ENCODE data around the gene WSCD2. TPM values are rescaled to one million over a fixed set of nuclear protein-coding genes. Genes with fewer than 3 reads are reported as not detected.

The WSCD2 gene
- total RNA-seq, 1 donor from 2014 or later: 0.40 TPM

DNA sequence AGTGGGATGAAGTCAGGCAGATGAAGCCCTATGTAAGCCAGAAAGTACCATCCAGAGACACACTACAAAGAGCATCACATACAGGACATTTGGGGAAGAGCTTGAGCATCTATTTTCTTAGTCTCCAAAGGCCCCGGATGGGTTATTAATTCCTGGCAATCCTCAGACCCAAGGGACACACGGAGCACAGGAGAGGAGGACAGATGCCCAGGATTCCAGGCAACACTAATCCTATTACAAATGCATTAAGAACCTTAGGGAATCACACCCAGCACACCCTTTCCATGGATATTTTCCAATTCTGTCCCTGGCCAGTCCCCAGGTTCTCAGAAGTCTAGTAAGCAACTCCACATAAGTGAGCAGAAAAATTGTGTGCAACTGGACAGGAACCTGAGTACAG lies 144.1 kb downstream of the WSCD2 start:
- intact Hi-C loops (cut with DNase I): no loop called here
- no peak for DNase-seq (ENCODE audit: low spot score)

DNA sequence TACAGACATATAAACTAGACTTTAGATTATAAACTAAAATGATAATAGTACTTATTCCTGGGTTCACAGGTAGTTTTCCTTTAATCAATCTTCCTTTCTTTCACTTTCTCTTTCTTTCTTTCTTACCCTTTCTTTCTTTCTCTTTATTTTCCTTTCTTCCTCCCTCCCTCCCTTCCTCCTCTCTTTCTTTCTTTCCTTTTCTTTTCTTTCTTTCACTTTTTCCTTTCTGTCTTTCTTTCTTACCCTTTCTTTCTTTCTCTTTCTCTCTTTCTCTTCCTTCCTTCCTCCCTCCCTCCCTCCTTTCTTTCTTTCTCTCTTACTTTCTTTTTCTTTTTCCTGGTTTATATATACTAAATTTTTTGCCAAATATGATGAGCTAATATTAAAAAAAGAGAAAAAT lies 148.5 kb downstream of the WSCD2 start:
- no peak for DNase-seq (ENCODE audit: low spot score)
- intact Hi-C loops (cut with DNase I): no loop called here

DNA sequence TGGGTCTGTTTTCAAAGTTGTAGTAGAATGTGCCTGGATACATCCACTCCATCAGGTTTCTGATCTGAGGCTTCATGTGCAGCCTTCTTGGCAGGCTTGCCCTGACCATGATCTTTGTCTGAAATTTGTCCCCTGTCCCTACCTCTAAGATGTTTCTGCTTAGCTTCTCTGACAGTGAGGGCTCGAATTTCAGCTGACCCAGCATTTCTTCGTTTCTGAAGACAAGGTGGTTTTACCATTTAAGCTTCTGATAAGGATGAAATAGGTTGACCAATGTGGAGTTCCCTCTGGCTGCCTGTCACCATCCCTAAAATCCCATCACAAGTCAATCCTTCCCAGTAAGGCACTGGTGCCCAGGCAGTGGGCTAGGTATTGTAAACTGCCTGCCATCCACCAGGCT lies 153.1 kb downstream of the WSCD2 start:
- DNase-seq (ENCODE audit: low spot score): no peak
- intact Hi-C loops (cut with DNase I): no loop called here

DNA sequence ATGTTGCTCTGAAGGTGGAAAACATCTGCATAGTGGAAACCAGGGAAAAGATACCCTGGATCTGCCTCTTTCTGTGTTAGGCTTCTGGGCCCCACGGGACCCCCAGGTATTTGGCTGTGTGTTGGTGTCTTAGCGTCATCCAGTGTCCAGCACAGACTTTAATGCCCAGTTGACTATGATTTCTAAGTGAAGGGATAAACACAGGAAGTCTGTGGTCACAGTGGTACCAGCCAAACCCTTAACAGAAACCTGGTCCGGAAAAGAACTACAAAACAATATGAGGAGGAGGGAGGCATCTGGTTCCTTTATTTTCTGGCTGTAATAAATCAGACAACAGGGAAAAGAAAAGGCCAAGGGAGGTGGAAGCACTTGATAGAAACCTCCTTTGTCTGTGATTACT lies 153.6 kb downstream of the WSCD2 start:
- DNase-seq (ENCODE audit: low spot score): no peak
- intact Hi-C loops (cut with DNase I): no loop called here

DNA sequence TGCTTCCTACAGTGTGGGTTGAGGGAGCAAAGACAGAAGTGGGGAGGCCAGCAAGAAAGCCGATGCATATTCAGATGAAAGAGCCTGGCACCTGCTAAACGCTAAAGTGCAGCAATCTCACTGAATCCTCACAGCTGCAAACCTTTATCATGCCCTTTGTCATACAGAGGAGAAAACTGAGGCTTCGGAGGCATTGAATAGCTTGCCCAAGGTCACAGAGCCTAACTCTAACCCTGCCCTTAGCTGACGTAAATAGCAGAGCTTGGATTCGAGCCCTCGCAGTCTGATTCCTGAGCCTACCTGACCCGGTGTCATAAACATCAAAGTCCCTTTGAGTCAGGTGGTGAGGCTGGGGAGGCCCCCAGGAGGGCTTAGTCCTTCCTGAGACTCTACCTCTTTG lies 155.1 kb downstream of the WSCD2 start:
- intact Hi-C loops (cut with DNase I): no loop called here

DNA sequence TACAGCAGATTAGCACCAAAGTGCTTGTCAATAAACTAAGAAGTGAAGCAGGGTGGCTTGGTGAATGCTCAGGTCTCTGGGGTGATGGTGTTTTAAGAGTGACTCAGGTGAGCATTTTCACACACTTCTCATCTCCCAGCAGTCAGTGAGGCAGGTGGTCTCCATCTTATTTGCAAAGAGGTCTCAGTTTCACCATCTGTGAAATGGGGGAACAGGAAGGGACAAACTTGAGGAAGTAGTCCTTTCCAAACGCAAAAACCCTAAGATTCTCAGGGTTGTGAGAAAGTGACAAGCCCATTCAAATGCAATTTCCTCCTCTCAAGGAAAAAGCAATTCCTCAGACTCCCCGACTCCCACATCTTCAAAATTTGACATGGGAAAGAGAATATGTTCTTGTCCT lies 155.9 kb downstream of the WSCD2 start:
- DNase-seq (ENCODE audit: low spot score): no peak
- intact Hi-C loops (cut with DNase I): no loop called here

More for the DNA sequence above, 155.1 kb downstream of the WSCD2 start:
- no peak for DNase-seq (ENCODE audit: low spot score)

DNA sequence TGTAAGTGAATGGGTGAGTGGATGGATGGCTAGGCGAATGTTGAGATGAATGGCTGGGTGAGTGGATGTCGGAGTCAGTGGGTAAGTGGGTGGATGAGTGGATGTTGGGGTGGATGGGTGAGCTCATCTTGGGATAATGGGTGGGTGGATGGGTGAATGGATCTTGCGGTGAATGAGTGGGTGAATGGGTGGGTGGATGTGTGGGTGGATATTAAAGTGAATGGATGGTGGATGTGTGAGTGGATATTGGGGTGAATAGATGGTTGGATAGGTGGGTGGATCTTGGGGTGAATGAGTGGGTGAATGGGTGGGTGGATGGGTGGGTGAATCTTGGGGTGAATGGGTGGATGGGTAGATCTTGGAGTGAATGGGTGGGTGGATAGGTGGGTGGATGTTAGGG lies 158.1 kb downstream of the WSCD2 start:
- intact Hi-C loops (cut with DNase I): no loop called here
- DNase-seq (ENCODE audit: low spot score): no peak

DNA sequence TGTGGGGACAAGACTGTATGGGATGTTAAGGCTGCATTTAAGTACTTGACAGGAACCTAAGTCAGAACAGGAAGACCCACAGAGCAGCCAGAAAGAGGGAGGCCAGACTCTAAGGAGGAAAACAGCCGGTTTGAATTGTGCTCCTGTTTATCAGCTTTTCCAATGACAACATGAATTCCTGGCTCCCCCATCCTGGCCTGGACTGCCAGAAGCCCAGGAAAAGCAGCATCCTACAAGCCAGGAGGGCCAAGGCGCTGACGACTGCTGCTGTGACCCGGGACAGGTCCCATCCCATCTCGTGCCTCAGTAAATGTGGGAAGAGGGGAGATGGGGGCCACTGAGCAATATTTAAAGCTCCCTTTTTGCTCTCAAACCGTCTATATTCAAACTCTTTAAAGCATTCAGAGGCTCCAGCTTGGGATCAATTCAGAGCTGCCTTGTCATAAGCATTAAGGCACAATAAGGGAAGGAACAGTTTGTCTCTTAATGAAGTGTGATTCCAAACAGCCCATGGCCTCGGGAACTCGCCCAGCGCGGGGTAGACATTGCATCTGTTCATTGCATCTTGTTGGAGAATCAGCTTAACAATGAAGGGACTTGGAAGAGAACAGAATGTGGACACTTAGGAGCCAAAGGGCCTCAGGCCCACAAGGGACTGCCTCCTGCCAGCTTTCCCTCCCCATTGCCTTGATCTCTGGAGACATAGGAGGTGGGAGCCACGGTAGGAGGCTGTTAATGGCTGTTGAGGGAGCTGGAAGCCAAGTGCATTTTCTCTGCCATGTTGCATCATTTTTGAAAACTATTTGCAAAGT lies 160.5 kb downstream of the WSCD2 start:
- DNase-seq (ENCODE audit: low spot score): no peak
- intact Hi-C loops (cut with DNase I): no loop called here

DNA sequence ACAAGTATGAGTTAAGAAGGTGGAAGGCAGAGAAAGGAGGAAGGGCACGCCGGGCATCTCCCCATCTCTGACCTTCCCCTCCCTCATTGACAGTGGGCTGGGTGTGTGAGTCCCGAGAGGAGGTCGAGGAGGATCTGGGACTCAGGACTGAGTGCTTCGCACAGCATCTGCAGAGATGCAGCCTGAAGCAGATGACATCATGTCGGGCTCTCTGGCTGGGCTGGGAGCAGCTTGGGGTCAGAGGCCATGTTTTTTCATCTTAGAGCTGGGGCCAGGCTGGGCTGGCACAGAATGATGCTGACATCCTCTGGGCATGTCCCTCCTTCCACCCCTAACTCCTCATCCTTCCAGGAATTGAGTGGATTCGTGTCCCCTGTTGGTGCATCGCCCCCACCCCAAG lies 166.6 kb downstream of the WSCD2 start:
- intact Hi-C loops (cut with DNase I): no loop called here

DNA sequence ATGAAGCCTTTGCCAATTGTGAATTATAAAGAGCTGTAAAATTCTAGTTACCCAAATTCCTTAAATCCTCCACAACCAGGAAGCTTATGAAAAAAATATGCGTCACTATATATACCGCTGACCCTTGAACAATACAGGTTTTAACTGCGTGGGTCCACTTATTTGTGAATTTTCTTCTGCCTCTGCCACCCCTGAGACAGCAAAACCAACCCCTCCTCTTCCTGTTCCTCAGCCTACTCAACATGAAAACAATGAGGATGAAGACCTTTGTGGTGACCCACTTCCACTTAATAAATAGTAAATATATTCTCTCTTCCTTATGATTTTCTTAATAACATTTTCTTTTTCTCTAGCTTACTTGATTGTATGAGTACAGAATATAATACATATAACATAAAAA lies 167.9 kb downstream of the WSCD2 start:
- intact Hi-C loops (cut with DNase I): no loop called here
- DNase-seq (ENCODE audit: low spot score): no peak

More for the DNA sequence above, 166.6 kb downstream of the WSCD2 start:
- no peak for DNase-seq (ENCODE audit: low spot score)

DNA sequence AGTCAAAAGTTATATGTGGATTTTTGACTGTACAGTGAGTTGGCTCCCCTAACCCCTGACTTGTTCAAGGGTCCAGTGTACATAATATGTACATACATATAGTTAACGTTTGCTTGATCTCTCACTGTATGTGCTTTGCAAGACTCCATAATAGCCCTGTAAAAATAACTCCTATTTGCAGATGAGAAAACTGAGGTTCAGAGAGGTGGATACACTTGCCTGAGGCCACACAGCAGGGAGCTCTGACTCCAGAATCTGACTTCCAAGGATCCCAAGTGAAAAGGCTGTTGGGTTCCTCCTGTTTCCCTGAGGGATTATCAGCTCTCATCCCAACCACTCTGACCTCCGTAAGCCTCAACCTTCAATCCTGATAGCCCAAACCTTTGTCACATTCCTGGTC lies 168.3 kb downstream of the WSCD2 start:
- intact Hi-C loops (cut with DNase I): no loop called here
- DNase-seq (ENCODE audit: low spot score): no peak

DNA sequence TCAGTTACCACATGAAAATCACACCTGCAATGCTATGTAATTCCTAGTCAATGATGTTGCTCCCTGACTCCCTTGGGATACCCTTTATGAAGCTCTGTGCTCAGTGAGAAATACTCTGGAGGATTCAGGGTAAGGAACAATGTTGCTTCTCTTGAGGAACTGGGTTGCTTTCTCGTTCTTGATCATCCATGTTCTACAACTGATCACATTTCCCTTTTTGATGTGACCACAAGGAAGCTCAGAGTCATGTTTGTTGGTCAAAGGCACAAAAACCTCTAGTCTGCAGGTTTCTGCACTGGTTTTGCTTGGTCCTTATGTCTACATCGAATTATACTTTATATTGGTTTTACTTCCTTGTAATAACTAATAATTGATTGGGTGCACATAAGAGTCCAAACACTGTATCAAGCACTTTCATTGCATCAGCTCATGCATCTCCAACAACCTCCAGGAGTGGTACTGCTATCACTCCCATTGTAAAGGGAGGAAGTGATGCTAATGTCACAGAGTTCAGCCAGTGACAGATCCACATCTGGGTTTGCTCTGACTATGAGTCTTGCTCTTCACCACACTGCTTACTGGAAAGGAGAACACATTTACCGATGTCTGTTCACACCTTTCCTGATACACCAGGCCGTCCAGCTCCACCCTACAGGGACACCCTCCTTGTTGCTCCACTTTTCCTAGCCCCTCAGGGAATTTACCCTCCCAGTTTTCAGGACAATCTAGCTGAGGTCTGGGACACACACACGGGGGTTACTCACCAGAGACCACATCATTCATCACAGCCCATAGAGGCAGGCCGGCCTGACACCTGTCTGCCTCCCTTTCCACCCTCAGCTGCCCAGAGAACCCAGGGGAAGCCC lies 169.0 kb downstream of the WSCD2 start:
- intact Hi-C loops (cut with DNase I): no loop called here
- DNase-seq (ENCODE audit: low spot score): no peak

DNA sequence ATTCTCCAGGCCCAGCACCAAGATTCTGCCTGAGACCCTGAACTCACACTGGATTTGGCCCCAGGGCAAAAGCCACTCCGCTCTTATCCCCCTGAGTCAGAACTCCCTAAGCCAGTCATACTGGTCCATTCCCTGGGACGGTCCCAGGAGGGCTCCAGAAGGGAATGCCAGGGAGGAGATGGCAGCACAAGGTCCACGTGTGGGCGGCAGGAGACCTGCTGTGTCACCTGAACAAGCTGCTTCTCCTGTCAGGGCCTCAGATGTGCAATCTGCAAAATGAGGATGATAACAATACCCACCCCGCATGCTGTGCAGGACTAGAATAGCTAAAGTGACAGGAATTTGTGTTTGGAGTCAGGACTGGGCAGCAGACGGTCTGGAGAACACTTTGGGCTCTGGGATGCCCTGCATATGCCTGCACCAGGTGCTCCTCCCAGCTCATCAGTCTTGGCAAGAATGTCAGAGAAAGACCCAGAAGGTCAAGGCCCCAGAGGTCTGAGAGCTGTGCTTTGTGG lies 169.7 kb downstream of the WSCD2 start:
- no peak for DNase-seq (ENCODE audit: low spot score)
- intact Hi-C loops (cut with DNase I): no loop called here

DNA sequence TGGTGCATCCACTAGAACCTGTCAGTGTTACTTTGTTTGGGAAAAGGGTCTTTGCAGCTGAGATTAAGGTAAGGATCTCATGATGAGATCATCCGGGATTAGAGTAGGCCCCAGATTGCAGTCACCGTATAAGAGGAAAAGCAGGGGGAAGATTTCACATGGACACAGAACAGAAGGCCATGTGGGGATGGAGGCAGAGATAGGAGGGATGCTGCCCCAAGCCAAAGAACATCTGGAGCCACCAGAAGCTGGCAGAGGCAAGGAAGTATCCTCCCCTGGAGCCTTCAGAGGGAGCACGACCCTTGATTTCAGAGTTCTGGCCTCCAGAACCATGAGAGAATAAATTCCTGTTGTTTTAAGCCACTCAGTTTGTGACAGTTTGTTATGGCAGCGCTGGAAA lies 170.4 kb downstream of the WSCD2 start:
- no peak for DNase-seq (ENCODE audit: low spot score)
- intact Hi-C loops (cut with DNase I): no loop called here

Other genes starting within 250 kb of the WSCD2 start
- 21.0 TPM for gene CMKLR1, start 210.0 kb downstream of the WSCD2 start, total RNA-seq

Measured in cardiac septum (tissue), 1 donor.